Mesodermal cell (in vitro differentiated cells): Measurements from ENCODE around the gene HIF3A.

Experiments used
- H3K27ac ChIP-seq: 2 replicates; pipeline ENCODE4 v1.7.0; 2013; ENCODE audit warnings: mild to moderate bottlenecking, low read depth, low read length, moderate library complexity; ENCODE audit not compliant: severe bottlenecking
- H3K36me3 ChIP-seq: 2 replicates; pipeline ENCODE4 v1.7.1; 2013; ENCODE audit warnings: mild to moderate bottlenecking, low read length, moderate library complexity; ENCODE audit not compliant: control insufficient read depth, insufficient read depth
- H3K4me1 ChIP-seq: one replicate; pipeline ENCODE4 v1.7.1; 2013; ENCODE audit warnings: mild to moderate bottlenecking, low read length; ENCODE audit not compliant: insufficient read depth, control insufficient read depth, poor library complexity, severe bottlenecking
- H3K4me3 ChIP-seq: 2 replicates; pipeline ENCODE4 v1.7.0; 2013; ENCODE audit warnings: low read length, control low read depth, mild to moderate bottlenecking; ENCODE audit not compliant: insufficient read depth, poor library complexity, severe bottlenecking; ENCODE audit errors: extremely low read depth
- H3K9me3 ChIP-seq: 2 replicates; pipeline ENCODE4 v1.7.1; 2013; ENCODE audit warnings: mild to moderate bottlenecking, low read length, moderate library complexity; ENCODE audit not compliant: control insufficient read depth
- WGBS, 2 experiments: methylation state at CpG; one replicate each; pipeline ENCODE4 v1.1.5; 2013; ENCODE audit warnings: missing lambda C conversion rate in 2 of 2; ENCODE audit not compliant: insufficient coverage in 2 of 2; 5-methylcytosine and 5-hydroxymethylcytosine counted together

The HIF3A gene

GRCh38 chr19:46392837-46393236 lies 96.0 kb downstream of the HIF3A start:
- Histone ChIP-seq H3K4me3 (no peak overlapping the region), H3K27ac (peak overlapping the region; percentile 1), H3K4me1 (peaks cover 4% of the 10 kb centered on the region), H3K36me3 (peaks cover 42% of the 10 kb centered on the region), H3K9me3 (peaks cover 3% of the 10 kb centered on the region)
- WGBS, 2 experiments: 91% methylated on average over 4 of the region's 4 CpGs; no CpG with 5 or more reads in 1 of the 2 experiments
